Measurements from ENCODE around the gene SLC9A8.

SLC9A8 gene

DNA sequence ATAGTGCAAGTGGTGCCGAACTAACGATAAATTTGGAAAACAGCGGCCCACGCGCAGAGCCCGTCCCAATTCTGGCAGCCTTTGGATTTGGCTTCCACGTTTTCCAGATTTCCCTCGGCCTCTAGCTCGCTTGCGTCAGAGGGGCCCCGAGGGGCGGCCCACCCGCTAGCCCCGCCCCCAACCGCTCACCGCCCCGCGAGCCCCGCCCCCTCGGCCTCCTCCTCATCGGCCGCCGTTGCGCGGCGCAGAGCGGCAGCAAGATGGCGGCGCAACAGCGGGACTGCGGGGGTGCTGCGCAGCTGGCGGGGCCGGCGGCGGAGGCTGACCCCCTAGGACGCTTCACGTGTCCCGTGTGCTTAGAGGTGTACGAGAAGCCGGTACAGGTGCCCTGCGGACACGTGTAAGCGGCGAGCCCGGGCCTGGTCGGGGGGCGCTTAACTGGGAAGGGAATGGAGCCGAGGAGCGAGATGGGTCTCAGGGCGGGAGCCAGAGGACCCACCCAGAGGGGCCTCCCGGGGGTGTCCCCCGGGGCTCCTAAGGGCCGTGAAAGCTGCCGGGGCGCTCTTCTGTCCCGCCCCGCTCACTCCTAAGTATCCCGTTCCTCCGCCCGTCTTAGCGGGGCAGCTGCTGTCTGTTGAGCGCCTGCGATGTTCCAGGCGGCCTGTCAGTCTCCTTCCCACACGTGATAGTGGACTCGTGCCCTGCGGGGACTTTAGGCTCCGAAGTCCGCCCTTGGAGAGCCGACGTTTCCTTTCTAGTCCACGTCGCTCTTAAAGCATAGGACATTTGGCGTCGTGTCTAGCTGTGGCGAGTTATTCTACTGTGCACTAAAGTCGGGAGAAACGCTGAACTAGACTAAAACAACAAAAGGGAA, 123.8 kb downstream of the SLC9A8 start, which contains the start of gene RNF114 (continued):
- 0 out of 2 replicates have a peak, but pooled peaks have one; percentile 2 for TF ChIP-seq PRDM6 (tag by site-specific recombination; IDR thresholded peaks at IDR 0.05)
- 0 out of 2 replicates have a peak, but pooled peaks have one; percentile 31 for TF ChIP-seq ZNF324 (tag by site-specific recombination; IDR thresholded peaks at IDR 0.05)
- TF ChIP-seq ZNF335 (tag by site-specific recombination; conservative IDR thresholded peaks at IDR 0.05), result peak; percentile 80
- TF ChIP-seq ZNF214 (tag by site-specific recombination; IDR thresholded peaks at IDR 0.05; ENCODE audit: borderline replicate concordance), result no peak
- TF ChIP-seq ZNF513 (tag by site-specific recombination; IDR thresholded peaks at IDR 0.05), result 0 out of 2 replicates have a peak, but pooled peaks have one; percentile 43
- peak; percentile 87 for TF ChIP-seq YY1 (tag by site-specific recombination; IDR thresholded peaks at IDR 0.05)
- TF ChIP-seq ZSCAN16 (tag by site-specific recombination; IDR thresholded peaks at IDR 0.05), result no peak
- TF ChIP-seq KLF9 (tag by site-specific recombination; IDR thresholded peaks at IDR 0.05; ENCODE audit: low read depth), result peak; percentile 68
- peak; percentile 87 for TF ChIP-seq ZNF610 (tag by site-specific recombination; IDR thresholded peaks at IDR 0.05; ENCODE audit: borderline replicate concordance)
- TF ChIP-seq SETDB1 (IDR thresholded peaks at IDR 0.05; ENCODE audit: insufficient read length, low read length), result no peak
- TF ChIP-seq, protein P1, sequence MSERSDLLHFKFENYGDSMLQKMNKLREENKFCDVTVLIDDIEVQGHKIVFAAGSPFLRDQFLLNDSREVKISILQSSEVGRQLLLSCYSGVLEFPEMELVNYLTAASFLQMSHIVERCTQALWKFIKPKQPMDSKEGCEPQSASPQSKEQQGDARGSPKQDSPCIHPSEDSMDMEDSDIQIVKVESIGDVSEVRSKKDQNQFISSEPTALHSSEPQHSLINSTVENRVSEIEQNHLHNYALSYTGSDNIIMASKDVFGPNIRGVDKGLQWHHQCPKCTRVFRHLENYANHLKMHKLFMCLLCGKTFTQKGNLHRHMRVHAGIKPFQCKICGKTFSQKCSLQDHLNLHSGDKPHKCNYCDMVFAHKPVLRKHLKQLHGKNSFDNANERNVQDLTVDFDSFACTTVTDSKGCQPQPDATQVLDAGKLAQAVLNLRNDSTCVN (tag by site-specific recombination; optimal IDR thresholded peaks at IDR 0.05), result peak; percentile 65
- TF ChIP-seq ZBTB11 (tag by site-specific recombination; conservative IDR thresholded peaks at IDR 0.05; ENCODE audit: low read depth), result no peak
- no peak for TF ChIP-seq BCL11B (tag by site-specific recombination; IDR thresholded peaks at IDR 0.05; ENCODE audit: low read depth)
- peak; percentile 66; the same call in 1 of the 2 replicates for TF ChIP-seq IKZF3 (tag by site-specific recombination; IDR thresholded peaks at IDR 0.05)
- TF ChIP-seq ZNF664 (tag by site-specific recombination; IDR thresholded peaks at IDR 0.05), result no peak
- TF ChIP-seq ZNF274 (IDR thresholded peaks at IDR 0.05; ENCODE audit: low read length), result no peak
- TF ChIP-seq ZNF274 (tag by site-specific recombination; IDR thresholded peaks at IDR 0.05; ENCODE audit: borderline replicate concordance), result no peak
- TF ChIP-seq ZNF362 (tag by site-specific recombination; IDR thresholded peaks at IDR 0.05), result no peak
- TF ChIP-seq ZBTB20 (tag by site-specific recombination; IDR thresholded peaks at IDR 0.05), result peak; percentile 22; the same call in 1 of the 2 replicates
- TF ChIP-seq ZFHX2 (tag by site-specific recombination; conservative IDR thresholded peaks at IDR 0.05), result peak; percentile 58
- TF ChIP-seq ZNF561 (tag by site-specific recombination; IDR thresholded peaks at IDR 0.05; ENCODE audit: borderline replicate concordance), result no peak
- no peak for TF ChIP-seq ZNF658 (tag by site-specific recombination; IDR thresholded peaks at IDR 0.05)
- no peak; the same call in 1 of the 2 replicates for TF ChIP-seq ZBTB48 (tag by site-specific recombination; IDR thresholded peaks at IDR 0.05)
- no peak for TF ChIP-seq ZNF311 (tag by site-specific recombination; IDR thresholded peaks at IDR 0.05; ENCODE audit: borderline replicate concordance)
- TF ChIP-seq ZNF776 (tag by site-specific recombination; IDR thresholded peaks at IDR 0.05; ENCODE audit: borderline replicate concordance), result no peak
- TF ChIP-seq, protein P2, sequence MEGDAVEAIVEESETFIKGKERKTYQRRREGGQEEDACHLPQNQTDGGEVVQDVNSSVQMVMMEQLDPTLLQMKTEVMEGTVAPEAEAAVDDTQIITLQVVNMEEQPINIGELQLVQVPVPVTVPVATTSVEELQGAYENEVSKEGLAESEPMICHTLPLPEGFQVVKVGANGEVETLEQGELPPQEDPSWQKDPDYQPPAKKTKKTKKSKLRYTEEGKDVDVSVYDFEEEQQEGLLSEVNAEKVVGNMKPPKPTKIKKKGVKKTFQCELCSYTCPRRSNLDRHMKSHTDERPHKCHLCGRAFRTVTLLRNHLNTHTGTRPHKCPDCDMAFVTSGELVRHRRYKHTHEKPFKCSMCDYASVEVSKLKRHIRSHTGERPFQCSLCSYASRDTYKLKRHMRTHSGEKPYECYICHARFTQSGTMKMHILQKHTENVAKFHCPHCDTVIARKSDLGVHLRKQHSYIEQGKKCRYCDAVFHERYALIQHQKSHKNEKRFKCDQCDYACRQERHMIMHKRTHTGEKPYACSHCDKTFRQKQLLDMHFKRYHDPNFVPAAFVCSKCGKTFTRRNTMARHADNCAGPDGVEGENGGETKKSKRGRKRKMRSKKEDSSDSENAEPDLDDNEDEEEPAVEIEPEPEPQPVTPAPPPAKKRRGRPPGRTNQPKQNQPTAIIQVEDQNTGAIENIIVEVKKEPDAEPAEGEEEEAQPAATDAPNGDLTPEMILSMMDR (tag by site-specific recombination; IDR thresholded peaks at IDR 0.05), result peak; percentile 30; the same call in 1 of the 2 replicates
- no peak for TF ChIP-seq ZNF830 (tag by site-specific recombination; IDR thresholded peaks at IDR 0.05; ENCODE audit: low read depth)
- peak; percentile 10; the same call in 1 of the 2 replicates for TF ChIP-seq ZNF146 (tag by site-specific recombination; IDR thresholded peaks at IDR 0.05)

All from HEK293 (cell line).